CD4-positive, alpha-beta T cell treated with Interleukin-4 for 1 hour (primary cell): Measurements from ENCODE around the gene AGER.
A peak's percentile ranks its signal among the peaks of the same experiment; 100 is the strongest.

ENCODE experiments used
- DNase-seq, 2 donors: peaks; one replicate each; pipeline ENCODE4 v3.0.0-alpha.2; 2020 to 2022

AGER gene

GRCh38 chr6:32185681-32186131 is 1.7 kb upstream of the AGER start:
- DNase-seq = peak; percentile 56 to 77

GRCh38 chr6:32183483-32184083 is 470 bp downstream of the AGER start:
- DNase-seq = no peak

GRCh38 chr6:32183030-32183429 is 1.0 kb downstream of the AGER start:
- DNase-seq = no peak

GRCh38 chr6:32182555-32182981 is 1.5 kb downstream of the AGER start:
- DNase-seq = no peak

- no peak for DNase-seq
Measured at GRCh38 chr6:32181915-32182529, 2.0 kb downstream of the AGER start.

GRCh38 chr6:32181148-32181702 is 2.8 kb downstream of the AGER start:
- no peak for DNase-seq

- no peak for DNase-seq
Measured at GRCh38 chr6:32179766-32180405, 4.2 kb downstream of the AGER start.

- no peak for DNase-seq
Measured at GRCh38 chr6:32178547-32179440, 5.3 kb downstream of the AGER start.

GRCh38 chr6:32177788-32178546 is 6.1 kb downstream of the AGER start, which contains the start of gene RNF5:
RNF5 (plus strand) TSS chr6:32178405; CDS start chr6:32178512, 107 bp downstream.
- peak; percentile 99 to 100 for DNase-seq

- DNase-seq = no peak
Measured at GRCh38 chr6:32177183-32177787, 6.8 kb downstream of the AGER start.

GRCh38 chr6:32176476-32177182 is 7.4 kb downstream of the AGER start:
- no peak for DNase-seq

- DNase-seq = peak; percentile 96 to 97
Measured at GRCh38 chr6:32175711-32176475, 8.2 kb downstream of the AGER start, which contains the start of gene AGPAT1. AGPAT1 (minus strand) TSS chr6:32176084; CDS start chr6:32171496, 4,588 bp downstream.

- no peak for DNase-seq
Measured at GRCh38 chr6:32175322-32175710, 8.7 kb downstream of the AGER start.

- no peak for DNase-seq
Measured at GRCh38 chr6:32174416-32174815, 9.6 kb downstream of the AGER start.

GRCh38 chr6:32173051-32173727 is 10.9 kb downstream of the AGER start:
- DNase-seq = no peak

- DNase-seq = no peak
Measured at GRCh38 chr6:32171234-32171633, 12.8 kb downstream of the AGER start.

- no peak for DNase-seq
Measured at GRCh38 chr6:32170294-32170693, 13.8 kb downstream of the AGER start.

- DNase-seq = no peak
Measured at GRCh38 chr6:32168807-32169591, 15.1 kb downstream of the AGER start.

GRCh38 chr6:32168350-32168749 is 15.7 kb downstream of the AGER start:
- DNase-seq = no peak
